Measurements from ENCODE around the gene C10orf95. TPM values are rescaled to one million over a fixed set of nuclear protein-coding genes. Genes with fewer than 3 reads are reported as not detected.

C10orf95 gene
- total RNA-seq, 1 donor from 2014 or later: not detected

- Mint-ChIP-seq H3K36me3 (ENCODE audit: unreplicated experiment) (no peaks in the 10 kb centered on the region), H3K4me3 (ENCODE audit: unreplicated experiment) (no peak overlapping the region), H3K27me3 (ENCODE audit: unreplicated experiment) (peaks cover 3% of the 10 kb centered on the region), H3K9me3 (ENCODE audit: unreplicated experiment) (peaks cover 8% of the 10 kb centered on the region), H3K4me1 (ENCODE audit: low read depth, unreplicated experiment) (peaks cover 8% of the 10 kb centered on the region), H3K27ac (ENCODE audit: unreplicated experiment) (no peak overlapping the region)
- no peak for DNase-seq
- TF ChIP-seq CTCF (IDR thresholded peaks at IDR 0.05; ENCODE audit: partially characterized antibody, unreplicated experiment): no peak
These were observed 2.2 kb upstream of the C10orf95 start for GRCh38 chr10:102453502-102453901.

- DNase-seq: no peak
- H3K9me3 Mint-ChIP-seq (ENCODE audit: unreplicated experiment): peaks cover 8% of the 10 kb centered on the region
- H3K27me3 Mint-ChIP-seq (ENCODE audit: unreplicated experiment): peaks cover 3% of the 10 kb centered on the region
- peak overlapping the region; percentile 34 for H3K27ac Mint-ChIP-seq (ENCODE audit: unreplicated experiment)
- no peak overlapping the region for H3K4me3 Mint-ChIP-seq (ENCODE audit: unreplicated experiment)
- peaks cover 8% of the 10 kb centered on the region for H3K4me1 Mint-ChIP-seq (ENCODE audit: low read depth, unreplicated experiment)
- no peak for TF ChIP-seq CTCF (IDR thresholded peaks at IDR 0.05; ENCODE audit: partially characterized antibody, unreplicated experiment)
- no peaks in the 10 kb centered on the region for H3K36me3 Mint-ChIP-seq (ENCODE audit: unreplicated experiment)
These were observed 1.5 kb upstream of the C10orf95 start for GRCh38 chr10:102452672-102453340.

GRCh38 chr10:102450374-102451104 lies 804 bp downstream of the C10orf95 start:
- TF ChIP-seq CTCF (IDR thresholded peaks at IDR 0.05; ENCODE audit: partially characterized antibody, unreplicated experiment): no peak
- Mint-ChIP-seq H3K27ac (ENCODE audit: unreplicated experiment) (peak overlapping the region; percentile 76), H3K36me3 (ENCODE audit: unreplicated experiment) (no peaks in the 10 kb centered on the region), H3K4me1 (ENCODE audit: low read depth, unreplicated experiment) (peaks cover 6% of the 10 kb centered on the region), H3K4me3 (ENCODE audit: unreplicated experiment) (peak overlapping the region; percentile 94), H3K9me3 (ENCODE audit: unreplicated experiment) (peaks cover 8% of the 10 kb centered on the region), H3K27me3 (ENCODE audit: unreplicated experiment) (peaks cover 3% of the 10 kb centered on the region)
- peak; percentile 75 for DNase-seq

- H3K36me3 Mint-ChIP-seq (ENCODE audit: unreplicated experiment): no peaks in the 10 kb centered on the region
- no peak for TF ChIP-seq CTCF (IDR thresholded peaks at IDR 0.05; ENCODE audit: partially characterized antibody, unreplicated experiment)
- H3K4me1 Mint-ChIP-seq (ENCODE audit: low read depth, unreplicated experiment): peaks cover 6% of the 10 kb centered on the region
- peaks cover 6% of the 10 kb centered on the region for H3K9me3 Mint-ChIP-seq (ENCODE audit: unreplicated experiment)
- no peak for DNase-seq
- H3K4me3 Mint-ChIP-seq (ENCODE audit: unreplicated experiment): peak overlapping the region; percentile 94
- peak overlapping the region; percentile 76 for H3K27ac Mint-ChIP-seq (ENCODE audit: unreplicated experiment)
- H3K27me3 Mint-ChIP-seq (ENCODE audit: unreplicated experiment): peaks cover 3% of the 10 kb centered on the region
These were observed 1.3 kb downstream of the C10orf95 start for GRCh38 chr10:102450124-102450373.

Data from glutamatergic neuron (in vitro differentiated cells).